CD4-positive, alpha-beta T cell (primary cell): ENCODE measurements around the gene TMEM217. TPM values are rescaled to one million over a fixed set of nuclear protein-coding genes. Genes with fewer than 3 reads are reported as not detected.

ENCODE experiments used
- ATAC-seq: fragments of 200-7000 bp; cut with Tn5 transposase; one replicate; pipeline ENCODE4 v1.10.0; 2022; ENCODE audit warnings: mild to moderate bottlenecking; ENCODE audit not compliant: poor library complexity
- CTCF ChIA-PET: fragments of 350-600 bp; sonication (Branson Sonifier 250); formaldehyde crosslinking; loops from one replicate; lab custom pipeline; 2021; ENCODE audit warnings: antibody characterized with exemption, inconsistent platforms; lab: Charles Lee
- POLR2A ChIA-PET: fragments of 350-600 bp; sonication (Branson Sonifier 250); formaldehyde crosslinking; loops from one replicate; lab custom pipeline; 2021; ENCODE audit warnings: antibody characterized with exemption, inconsistent platforms; lab: Charles Lee
- DNase-seq, 14 experiments: peaks; one replicate each; pipeline ENCODE4 v3.0.0-alpha.2; 2013 to 2020; ENCODE audit warnings: mixed read lengths in 2 of 14
- H3K27ac ChIP-seq, 2 donors: one replicate each; pipeline versions ENCODE4 v1.5.1 to v1.7.0; 2013; ENCODE audit warnings: low read length in 2 of 2, low read depth in 1 of 2, mild to moderate bottlenecking in 1 of 2
- H3K27me3 ChIP-seq, 2 experiments: 1 replicate in 1 of 2; 2 replicates in 1 of 2; pipeline versions ENCODE4 v1.6.1 to v1.7.0; 2013; ENCODE audit warnings: low read length in 2 of 2, control low read depth in 1 of 2, mild to moderate bottlenecking in 1 of 2, moderate library complexity in 1 of 2; ENCODE audit not compliant: insufficient read depth in 2 of 2, control insufficient read depth in 1 of 2
- H3K36me3 ChIP-seq: one replicate; pipeline ENCODE4 v1.6.1; 2013; ENCODE audit warnings: low read length, control low read depth; ENCODE audit not compliant: insufficient read depth
- H3K4me1 ChIP-seq: one replicate; pipeline ENCODE4 v1.6.1; 2013; ENCODE audit warnings: low read length, control low read depth; ENCODE audit not compliant: insufficient read depth
- H3K4me3 ChIP-seq: one replicate; pipeline ENCODE4 v1.5.1; 2013; ENCODE audit warnings: mild to moderate bottlenecking, low read length, moderate library complexity
- H3K9me3 ChIP-seq, 2 experiments: 1 replicate in 1 of 2; 2 replicates in 1 of 2; pipeline versions ENCODE4 v1.6.1 to v1.7.0; 2013; ENCODE audit warnings: low read length in 2 of 2, mild to moderate bottlenecking in 2 of 2, control low read depth in 1 of 2, moderate library complexity in 1 of 2; ENCODE audit not compliant: control insufficient read depth in 1 of 2, insufficient read depth in 1 of 2
- H3K27ac Mint-ChIP-seq: one replicate; pipeline ENCODE4 v1.8.0; 2020; ENCODE audit warnings: mixed read lengths
- H3K27me3 Mint-ChIP-seq: one replicate; pipeline ENCODE4 v1.8.0; 2021; ENCODE audit warnings: mixed read lengths
- H3K36me3 Mint-ChIP-seq: one replicate; pipeline ENCODE4 v1.8.0; 2021; ENCODE audit warnings: low read depth, mixed read lengths
- H3K4me1 Mint-ChIP-seq: one replicate; pipeline ENCODE4 v1.8.0; 2021; ENCODE audit warnings: low read depth, mixed read lengths
- H3K4me3 Mint-ChIP-seq: one replicate; pipeline ENCODE4 v1.8.0; 2020; ENCODE audit warnings: mild to moderate bottlenecking, mixed read lengths
- H3K9me3 Mint-ChIP-seq: one replicate; pipeline ENCODE4 v1.8.0; 2020; ENCODE audit warnings: mixed read lengths
- intact Hi-C, 2 experiments: fragments of 100-400 bp; cut with DNase I in 1 of 2; cut with micrococcal nuclease in 1 of 2; formaldehyde crosslinking; loops; one replicate each; pipeline versions ENCODE4 v1.15.1 to v1.9.0; 2023 to 2025; cut with DNase I, micrococcal nuclease
- total RNA-seq, 174 experiments: library from RNA in 2 of 174; stranded (reverse) in 2 of 174; gene quantifications; one replicate each; pipeline ENCODE4 v1.2.3 and lab custom pipeline; 2021 to 2026
- TF ChIP-seq, protein P1 (sequence below): fragments of 200-600 bp; IDR thresholded peaks from one replicate; pipeline ENCODE4 v1.8.0; 2022; ENCODE audit warnings: antibody characterized with exemption, mild to moderate bottlenecking

Gene TMEM217
- total RNA-seq, 2 experiments from 2014 or later: 0.41 to 0.47 TPM

DNA sequence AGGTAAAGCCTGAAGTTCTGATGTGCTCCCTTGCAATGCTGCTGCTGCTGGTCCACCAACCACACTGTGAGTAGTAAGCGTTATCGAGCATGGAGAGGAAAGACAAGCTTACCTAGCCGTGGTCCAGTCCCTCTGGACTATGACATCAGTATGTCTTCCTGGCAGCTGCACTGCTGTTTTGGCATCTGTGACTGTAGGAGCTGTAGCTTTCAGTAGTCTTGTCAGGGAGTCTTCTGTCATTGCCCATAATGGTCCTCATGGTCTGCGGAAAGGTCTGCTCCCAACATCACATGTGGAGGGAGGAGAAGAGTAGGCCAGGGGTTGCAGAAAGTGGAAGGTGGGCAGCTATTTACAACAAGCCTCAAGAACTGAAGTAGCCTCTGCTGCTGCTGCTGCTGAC, 26.8 kb upstream of the TMEM217 start:
- H3K27me3 Mint-ChIP-seq: no peaks in the 10 kb centered on the region
- Histone ChIP-seq H3K9me3 (no peaks in the 10 kb centered on the region), H3K36me3 (peaks cover 70% of the 10 kb centered on the region), H3K27ac (no peak overlapping the region), H3K27me3 (no peaks in the 10 kb centered on the region), H3K4me3 (no peak overlapping the region), H3K4me1 (peaks cover 16% of the 10 kb centered on the region)
- TF ChIP-seq, protein P1, sequence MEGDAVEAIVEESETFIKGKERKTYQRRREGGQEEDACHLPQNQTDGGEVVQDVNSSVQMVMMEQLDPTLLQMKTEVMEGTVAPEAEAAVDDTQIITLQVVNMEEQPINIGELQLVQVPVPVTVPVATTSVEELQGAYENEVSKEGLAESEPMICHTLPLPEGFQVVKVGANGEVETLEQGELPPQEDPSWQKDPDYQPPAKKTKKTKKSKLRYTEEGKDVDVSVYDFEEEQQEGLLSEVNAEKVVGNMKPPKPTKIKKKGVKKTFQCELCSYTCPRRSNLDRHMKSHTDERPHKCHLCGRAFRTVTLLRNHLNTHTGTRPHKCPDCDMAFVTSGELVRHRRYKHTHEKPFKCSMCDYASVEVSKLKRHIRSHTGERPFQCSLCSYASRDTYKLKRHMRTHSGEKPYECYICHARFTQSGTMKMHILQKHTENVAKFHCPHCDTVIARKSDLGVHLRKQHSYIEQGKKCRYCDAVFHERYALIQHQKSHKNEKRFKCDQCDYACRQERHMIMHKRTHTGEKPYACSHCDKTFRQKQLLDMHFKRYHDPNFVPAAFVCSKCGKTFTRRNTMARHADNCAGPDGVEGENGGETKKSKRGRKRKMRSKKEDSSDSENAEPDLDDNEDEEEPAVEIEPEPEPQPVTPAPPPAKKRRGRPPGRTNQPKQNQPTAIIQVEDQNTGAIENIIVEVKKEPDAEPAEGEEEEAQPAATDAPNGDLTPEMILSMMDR: no peak
- ChIA-PET CTCF (no interaction called here), POLR2A (no interaction called here)
- H3K4me1 Mint-ChIP-seq: peaks cover 15% of the 10 kb centered on the region
- no peaks in the 10 kb centered on the region for H3K9me3 Mint-ChIP-seq
- no peak overlapping the region for H3K4me3 Mint-ChIP-seq
- ATAC-seq (no peak), DNase-seq (no peak)
- no peak overlapping the region for H3K27ac Mint-ChIP-seq
- intact Hi-C loops: no loop called here
- peaks cover 91% of the 10 kb centered on the region for H3K36me3 Mint-ChIP-seq

DNA sequence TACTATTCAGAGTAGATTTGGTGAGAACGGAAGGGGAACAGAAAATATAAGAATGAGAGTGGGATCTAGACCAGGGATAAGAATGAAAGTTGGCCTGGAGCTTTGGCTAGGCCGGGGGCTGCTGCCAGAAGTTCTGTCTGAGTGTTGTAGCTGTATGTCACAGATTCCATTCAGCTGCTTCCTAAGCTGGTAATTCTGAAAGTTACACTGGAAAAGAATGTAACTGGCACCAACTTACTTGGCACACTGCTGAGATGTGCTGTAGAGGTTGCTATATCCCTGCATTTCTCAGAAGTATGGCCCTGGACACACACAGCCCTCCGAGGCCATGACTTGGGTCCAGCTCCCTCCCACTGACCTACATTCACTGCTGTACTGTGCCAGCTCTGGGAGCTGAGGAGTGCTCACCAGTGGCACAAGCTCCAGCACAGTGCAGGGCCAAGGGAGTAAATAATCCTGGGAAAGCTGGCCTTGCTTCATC, 25.8 kb upstream of the TMEM217 start:
- H3K27me3 Mint-ChIP-seq: no peaks in the 10 kb centered on the region
- ChIA-PET CTCF (no interaction called here), POLR2A (interaction anchor here (0.9 kb wide), 1 partner anchor 9 kb away, joined by 3 read pairs; no protein-coding TSS in a partner anchor)
- Histone ChIP-seq H3K27me3 (no peaks in the 10 kb centered on the region), H3K4me1 (peaks cover 5% of the 10 kb centered on the region), H3K36me3 (peaks cover 75% of the 10 kb centered on the region), H3K27ac (no peak overlapping the region), H3K9me3 (no peaks in the 10 kb centered on the region), H3K4me3 (no peak overlapping the region)
- peaks cover 92% of the 10 kb centered on the region for H3K36me3 Mint-ChIP-seq
- DNase-seq (no peak), ATAC-seq (no peak)
- H3K4me3 Mint-ChIP-seq: no peak overlapping the region
- TF ChIP-seq, protein P1: no peak
- no peaks in the 10 kb centered on the region for H3K9me3 Mint-ChIP-seq
- H3K4me1 Mint-ChIP-seq: peaks cover 5% of the 10 kb centered on the region
- intact Hi-C loops: no loop called here
- H3K27ac Mint-ChIP-seq: no peak overlapping the region

- H3K27ac Mint-ChIP-seq: no peak overlapping the region
- Histone ChIP-seq H3K9me3 (no peaks in the 10 kb centered on the region), H3K27ac (no peak overlapping the region), H3K36me3 (peaks cover 70% of the 10 kb centered on the region), H3K4me1 (peaks cover 1% of the 10 kb centered on the region), H3K4me3 (no peak overlapping the region), H3K27me3 (no peaks in the 10 kb centered on the region)
- POLR2A ChIA-PET: interaction anchor here (0.9 kb wide), 1 partner anchor 10 kb away, joined by 3 read pairs; no protein-coding TSS in a partner anchor
- H3K36me3 Mint-ChIP-seq: peaks cover 92% of the 10 kb centered on the region
- intact Hi-C loops: no loop called here
- no peak for ATAC-seq
- no peak overlapping the region for H3K4me3 Mint-ChIP-seq
- no peaks in the 10 kb centered on the region for H3K27me3 Mint-ChIP-seq
- DNase-seq: no peak
- H3K9me3 Mint-ChIP-seq: no peaks in the 10 kb centered on the region
- TF ChIP-seq, protein P1: no peak
- peaks cover 8% of the 10 kb centered on the region for H3K4me1 Mint-ChIP-seq
- CTCF ChIA-PET: no interaction called here
Measured at GRCh38 chr6:37283268-37283667, 25.3 kb upstream of the TMEM217 start.
